ENCODE measurements around the gene MIER2.

The MIER2 gene

DNA sequence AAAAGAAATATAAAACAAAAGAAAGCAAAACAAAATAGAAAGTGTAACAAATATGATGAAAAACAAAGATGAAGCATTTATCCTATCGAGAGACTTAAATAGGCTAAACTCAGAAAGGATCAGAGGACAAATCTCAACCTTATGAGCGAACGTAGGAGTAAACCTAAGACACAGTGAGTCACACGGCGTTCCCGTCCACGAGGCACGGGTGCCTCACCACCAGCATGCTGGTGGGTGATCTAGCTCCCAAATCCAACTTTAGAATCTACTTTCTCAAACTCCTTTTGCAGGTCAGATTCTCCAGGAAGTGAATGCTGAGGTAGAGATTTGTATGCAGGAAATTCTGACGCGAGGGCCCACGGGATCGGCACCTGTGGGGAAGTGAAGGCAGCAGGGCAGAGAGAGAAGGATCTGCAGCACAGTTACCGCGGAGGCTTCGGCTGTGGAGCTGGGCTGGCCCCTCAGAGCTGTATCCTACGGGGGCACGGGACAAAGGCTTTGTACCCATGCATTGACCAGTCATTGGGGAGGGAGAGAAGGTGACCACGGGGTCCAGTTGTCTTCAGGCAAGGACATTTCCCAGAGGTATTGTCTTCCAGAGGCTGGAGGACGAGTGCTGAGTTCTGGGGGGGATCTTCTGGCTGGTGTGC is 7.5 kb upstream of the MIER2 start:
- POLR2A ChIA-PET = no interaction called here
- TF ChIP-seq HDGF (IDR thresholded peaks at IDR 0.05; ENCODE audit: borderline replicate concordance) = no peak
- TF ChIP-seq TARDBP (IDR thresholded peaks at IDR 0.05) = no peak
- no peak for TF ChIP-seq SUZ12 (IDR thresholded peaks at IDR 0.05)
- no peak for TF ChIP-seq BHLHE40 (IDR thresholded peaks at IDR 0.05; ENCODE audit: borderline replicate concordance)
- TF ChIP-seq ZNF384 (IDR thresholded peaks at IDR 0.05) = no peak
- no peak for TF ChIP-seq L3MBTL2 (conservative IDR thresholded peaks at IDR 0.05)
- no peak for TF ChIP-seq SP1 (IDR thresholded peaks at IDR 0.05)
- no peak for TF ChIP-seq CTBP1 (IDR thresholded peaks at IDR 0.05; ENCODE audit: borderline replicate concordance)
- TF ChIP-seq FOXK2 (IDR thresholded peaks at IDR 0.05) = no peak
- TF ChIP-seq NFRKB (IDR thresholded peaks at IDR 0.05) = no peak
- no peak for TF ChIP-seq LEF1 (IDR thresholded peaks at IDR 0.05; ENCODE audit: borderline replicate concordance)
- TF ChIP-seq, protein P1, sequence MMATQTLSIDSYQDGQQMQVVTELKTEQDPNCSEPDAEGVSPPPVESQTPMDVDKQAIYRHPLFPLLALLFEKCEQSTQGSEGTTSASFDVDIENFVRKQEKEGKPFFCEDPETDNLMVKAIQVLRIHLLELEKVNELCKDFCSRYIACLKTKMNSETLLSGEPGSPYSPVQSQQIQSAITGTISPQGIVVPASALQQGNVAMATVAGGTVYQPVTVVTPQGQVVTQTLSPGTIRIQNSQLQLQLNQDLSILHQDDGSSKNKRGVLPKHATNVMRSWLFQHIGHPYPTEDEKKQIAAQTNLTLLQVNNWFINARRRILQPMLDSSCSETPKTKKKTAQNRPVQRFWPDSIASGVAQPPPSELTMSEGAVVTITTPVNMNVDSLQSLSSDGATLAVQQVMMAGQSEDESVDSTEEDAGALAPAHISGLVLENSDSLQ (IDR thresholded peaks at IDR 0.05) = no peak
- no peak for TF ChIP-seq FOXA1 (IDR thresholded peaks at IDR 0.05)
- TF ChIP-seq ELF4 (IDR thresholded peaks at IDR 0.05) = no peak
- TF ChIP-seq FOXM1 (IDR thresholded peaks at IDR 0.05; ENCODE audit: borderline replicate concordance) = no peak
- CTCF ChIA-PET = no interaction called here
- DNase-seq (ENCODE audit: extremely low spot score) = no peak

DNA sequence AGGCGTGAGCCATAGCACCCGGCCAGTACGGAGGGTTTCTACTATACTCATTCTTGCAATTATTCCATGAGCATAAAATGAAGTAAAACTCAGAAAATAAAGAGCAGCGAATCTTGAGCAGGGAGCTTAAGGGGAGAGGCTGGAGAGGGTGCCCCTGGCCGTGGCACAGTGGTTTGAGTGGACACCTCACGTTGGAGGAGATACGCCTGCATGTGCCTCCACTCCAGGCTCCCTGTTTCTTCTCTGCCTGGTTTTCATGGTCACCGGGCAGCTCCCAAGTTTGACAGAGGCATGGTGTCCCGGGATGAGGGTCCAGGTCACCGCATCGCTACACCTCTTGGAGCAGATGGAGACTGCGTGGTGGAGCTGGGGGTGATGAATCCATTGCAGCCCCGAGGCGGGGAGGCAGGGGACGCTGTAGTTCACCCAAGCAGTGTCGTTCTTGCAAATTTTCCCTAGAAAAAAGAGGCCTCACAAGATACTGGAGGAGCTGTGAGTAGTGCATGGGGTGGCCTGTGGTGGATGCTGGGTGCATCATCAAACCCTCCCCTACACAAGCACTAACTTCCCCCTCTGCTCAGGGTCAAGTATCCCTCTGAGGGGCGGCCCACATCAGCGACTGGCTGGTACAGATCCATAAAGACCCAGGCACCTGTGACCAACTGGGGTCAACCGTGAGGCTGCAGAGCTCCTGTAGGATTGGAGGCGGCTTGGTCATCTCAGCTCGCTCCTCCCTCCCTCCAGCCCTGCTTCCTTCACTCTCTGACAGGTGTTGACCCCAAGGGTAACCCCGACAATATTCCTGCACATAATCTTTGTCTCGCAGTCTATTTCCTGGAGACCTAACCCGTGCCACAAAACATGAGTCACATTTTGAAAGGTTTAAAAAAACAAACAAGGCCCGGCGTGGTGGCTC is 3.6 kb upstream of the MIER2 start:
- POLR2A ChIA-PET = no interaction called here
- TF ChIP-seq BHLHE40 (IDR thresholded peaks at IDR 0.05; ENCODE audit: borderline replicate concordance) (no peak), ZNF384 (IDR thresholded peaks at IDR 0.05) (no peak), FOXK2 (IDR thresholded peaks at IDR 0.05) (no peak), SP1 (IDR thresholded peaks at IDR 0.05) (no peak), FOXM1 (IDR thresholded peaks at IDR 0.05; ENCODE audit: borderline replicate concordance) (no peak), CTBP1 (IDR thresholded peaks at IDR 0.05; ENCODE audit: borderline replicate concordance) (no peak), SUZ12 (IDR thresholded peaks at IDR 0.05) (no peak), LEF1 (IDR thresholded peaks at IDR 0.05; ENCODE audit: borderline replicate concordance) (no peak), NFRKB (IDR thresholded peaks at IDR 0.05) (no peak)
- DNase-seq (ENCODE audit: extremely low spot score) = no peak
- CTCF ChIA-PET = no interaction called here

DNA sequence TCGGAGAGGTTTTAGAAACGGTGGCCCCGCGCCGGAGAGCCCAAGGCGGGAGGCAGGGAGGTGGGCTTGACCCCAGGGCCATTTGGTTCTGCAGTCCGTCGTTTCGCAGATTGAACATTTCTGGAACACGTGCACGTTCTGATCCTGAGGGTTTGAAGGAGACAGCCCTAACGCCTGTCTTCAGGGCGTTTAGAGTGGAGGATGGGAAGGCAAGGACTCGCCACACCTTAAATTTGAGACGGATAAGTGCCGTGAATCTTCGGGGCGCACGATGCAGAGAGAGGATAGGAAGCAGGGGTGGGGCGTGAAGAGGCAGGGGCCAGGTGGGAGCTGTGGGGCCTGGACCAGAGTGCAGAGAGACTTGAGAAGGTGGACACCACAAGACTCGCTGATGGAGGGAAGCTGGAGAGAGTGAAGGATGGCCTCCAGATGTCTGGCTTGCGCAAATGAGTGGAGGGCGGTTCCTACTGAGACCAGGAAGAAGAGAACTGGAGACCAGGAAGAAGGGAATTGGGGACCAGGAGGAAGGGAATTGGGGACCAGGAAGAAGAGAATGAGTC is 804 bp upstream of the MIER2 start:
- no peak for DNase-seq (ENCODE audit: extremely low spot score)
- CTCF ChIA-PET = no interaction called here
- POLR2A ChIA-PET = interaction anchor here (1.0 kb wide), 1 partner anchor 17 kb away, joined by 3 read pairs; no protein-coding TSS in a partner anchor

DNA sequence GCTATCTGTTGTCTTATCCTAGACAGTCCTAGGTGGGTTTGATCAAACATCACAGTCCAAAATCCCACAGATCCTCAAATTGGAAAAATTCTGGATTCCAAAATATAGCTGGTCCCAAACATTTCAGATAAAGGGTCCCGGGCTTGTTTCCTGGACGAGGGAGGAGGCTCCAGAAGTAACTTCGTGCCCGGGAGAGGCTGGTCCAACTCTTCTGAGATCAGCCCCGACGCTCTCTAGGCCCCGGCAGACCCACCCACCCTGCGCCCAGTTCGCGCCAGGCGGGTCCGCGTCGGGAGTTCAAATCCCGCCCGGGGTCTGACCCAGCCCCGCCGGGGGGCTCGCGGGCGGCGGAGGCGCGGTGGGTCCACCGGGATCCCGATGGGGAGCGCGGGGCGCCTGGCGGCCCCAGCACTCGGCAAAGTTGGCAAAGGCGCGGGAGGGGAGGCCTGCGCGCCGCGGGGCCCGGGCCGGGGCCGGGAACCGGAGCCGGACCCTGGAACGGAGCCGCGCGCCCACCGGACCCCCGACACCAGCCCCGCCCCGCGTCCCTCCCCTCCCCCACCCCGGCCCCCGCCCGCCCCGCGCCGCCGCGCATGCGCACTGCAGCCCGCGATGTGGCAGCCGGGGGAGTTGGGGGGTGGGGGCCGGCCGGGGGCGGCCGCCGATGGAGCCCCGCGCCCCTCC is 513 bp downstream of the MIER2 start:
- POLR2A ChIA-PET = interaction anchor here (1.0 to 1.1 kb wide), 2 partner anchors 19 to 142 kb away, joined by 3 to 4 read pairs; no protein-coding TSS in a partner anchor
- peak; percentile 82 for DNase-seq (ENCODE audit: extremely low spot score)
- CTCF ChIA-PET = no interaction called here

More for the DNA sequence above, 804 bp upstream of the MIER2 start:
- no peak for TF ChIP-seq LEF1 (IDR thresholded peaks at IDR 0.05; ENCODE audit: borderline replicate concordance)
- TF ChIP-seq NFRKB (IDR thresholded peaks at IDR 0.05) = no peak
- TF ChIP-seq ARNT (IDR thresholded peaks at IDR 0.05) = no peak
- no peak for TF ChIP-seq SUZ12 (IDR thresholded peaks at IDR 0.05)
- no peak for TF ChIP-seq FOXK2 (IDR thresholded peaks at IDR 0.05)
- TF ChIP-seq L3MBTL2 (conservative IDR thresholded peaks at IDR 0.05) = no peak; the same call in 1 of the 2 replicates
- no peak for TF ChIP-seq TARDBP (IDR thresholded peaks at IDR 0.05)

DNA sequence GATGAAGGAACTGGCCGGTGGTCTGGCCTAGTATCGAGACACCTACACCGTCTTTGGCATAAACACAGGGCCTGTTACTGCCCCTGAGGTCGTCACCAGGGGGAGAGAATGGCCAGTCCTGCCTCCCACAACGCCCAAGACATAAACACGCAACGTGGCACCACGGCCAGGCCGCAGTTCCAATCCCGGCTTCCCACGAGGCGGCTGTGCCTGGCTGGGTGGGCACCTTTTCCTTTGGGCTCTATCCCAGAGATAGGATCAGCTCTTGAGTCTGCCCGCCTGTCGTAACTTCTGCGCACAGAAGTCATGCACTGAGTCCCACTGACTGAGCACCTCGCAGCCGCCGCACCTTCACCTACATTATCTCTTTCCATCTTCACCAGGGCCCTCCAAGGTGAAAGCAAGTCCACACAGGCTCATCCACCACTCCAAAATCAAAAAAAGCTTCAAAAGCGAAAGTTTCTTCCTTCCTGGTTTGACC is 1.1 kb downstream of the MIER2 start:
- CTCF ChIA-PET = no interaction called here
- no peak for DNase-seq (ENCODE audit: extremely low spot score)
- POLR2A ChIA-PET = interaction anchor here (0.6 kb wide), 1 partner anchor 15 kb away, joined by 3 read pairs; no protein-coding TSS in a partner anchor
- TF ChIP-seq NFRKB (IDR thresholded peaks at IDR 0.05) (no peak), ELF4 (IDR thresholded peaks at IDR 0.05) (no peak), ARNT (IDR thresholded peaks at IDR 0.05) (no peak), ZNF384 (IDR thresholded peaks at IDR 0.05) (no peak), LEF1 (IDR thresholded peaks at IDR 0.05; ENCODE audit: borderline replicate concordance) (no peak), BHLHE40 (IDR thresholded peaks at IDR 0.05; ENCODE audit: borderline replicate concordance) (no peak), HDGF (IDR thresholded peaks at IDR 0.05; ENCODE audit: borderline replicate concordance) (no peak), SUZ12 (IDR thresholded peaks at IDR 0.05) (no peak), L3MBTL2 (conservative IDR thresholded peaks at IDR 0.05) (no peak), FOXK2 (IDR thresholded peaks at IDR 0.05) (no peak), FOXM1 (IDR thresholded peaks at IDR 0.05; ENCODE audit: borderline replicate concordance) (no peak), TARDBP (IDR thresholded peaks at IDR 0.05) (no peak), FOXA1 (IDR thresholded peaks at IDR 0.05) (no peak)
- TF ChIP-seq, protein P1 (IDR thresholded peaks at IDR 0.05) = no peak

More for the DNA sequence above, 513 bp downstream of the MIER2 start:
- TF ChIP-seq L3MBTL2 (conservative IDR thresholded peaks at IDR 0.05) = no peak
- TF ChIP-seq HDGF (IDR thresholded peaks at IDR 0.05; ENCODE audit: borderline replicate concordance) = no peak
- no peak for TF ChIP-seq ELF4 (IDR thresholded peaks at IDR 0.05)
- no peak for TF ChIP-seq FOXK2 (IDR thresholded peaks at IDR 0.05)
- TF ChIP-seq SP1 (IDR thresholded peaks at IDR 0.05) = no peak
- TF ChIP-seq, protein P1 (IDR thresholded peaks at IDR 0.05) = no peak
- no peak for TF ChIP-seq TARDBP (IDR thresholded peaks at IDR 0.05)
- no peak for TF ChIP-seq ZNF384 (IDR thresholded peaks at IDR 0.05)
- TF ChIP-seq NFRKB (IDR thresholded peaks at IDR 0.05) = no peak
- no peak for TF ChIP-seq FOXM1 (IDR thresholded peaks at IDR 0.05; ENCODE audit: borderline replicate concordance)
- TF ChIP-seq ARNT (IDR thresholded peaks at IDR 0.05) = no peak
- no peak for TF ChIP-seq CTBP1 (IDR thresholded peaks at IDR 0.05; ENCODE audit: borderline replicate concordance)
